Kidney (tissue), 14 donors: ENCODE data around the gene BCKDHB. TPM values are rescaled to one million over a fixed set of nuclear protein-coding genes. Genes with fewer than 3 reads are reported as not detected.

ENCODE experiments used
- DNase-seq, 5 donors: peaks; one replicate each; pipeline ENCODE4 v3.0.0-alpha.2; 2013 to 2020
- FAIRE-seq: peaks from 2 replicates; lab custom pipeline; 2012; peaks lifted over from hg19 to GRCh38; lab: Jason Lieb, UNC
- H3K27ac ChIP-seq, 2 donors: one replicate each; pipeline ENCODE4 v1.7.0; 2013; ENCODE audit warnings: low read depth in 2 of 2, low read length in 2 of 2, inconsistent platforms in 1 of 2
- H3K27me3 ChIP-seq: one replicate; pipeline ENCODE4 v1.7.1; 2013; ENCODE audit warnings: low read length, inconsistent platforms; ENCODE audit not compliant: control insufficient read depth, insufficient read depth
- H3K36me3 ChIP-seq, 3 donors: one replicate each; pipeline versions ENCODE4 v1.7.0 to v1.7.1; 2013; ENCODE audit warnings: low read length in 3 of 3, control low read depth in 1 of 3, inconsistent platforms in 1 of 3; ENCODE audit not compliant: insufficient read depth in 3 of 3, control insufficient read depth in 2 of 3
- H3K4me1 ChIP-seq, 3 donors: one replicate each; pipeline versions ENCODE4 v1.7.0 to v1.7.1; 2013; ENCODE audit warnings: low read length in 3 of 3, inconsistent platforms in 1 of 3, low read depth in 1 of 3; ENCODE audit not compliant: control insufficient read depth in 2 of 3, insufficient read depth in 2 of 3
- H3K4me3 ChIP-seq, 3 donors: one replicate each; pipeline versions ENCODE4 v1.7.0 to v1.8.1; 2013; ENCODE audit warnings: low read length in 3 of 3, control low read depth in 1 of 3, inconsistent platforms in 1 of 3
- H3K9ac ChIP-seq, 3 donors: one replicate each; pipeline versions ENCODE4 v1.7.0 to v1.7.1; 2013; ENCODE audit warnings: low read length in 3 of 3, control low read depth in 1 of 3, inconsistent platforms in 1 of 3
- H3K9me3 ChIP-seq, 3 donors: one replicate each; pipeline versions ENCODE4 v1.7.0 to v1.7.1; 2013; ENCODE audit warnings: low read length in 3 of 3, control low read depth in 1 of 3, inconsistent platforms in 1 of 3; ENCODE audit not compliant: control insufficient read depth in 2 of 3, insufficient read depth in 1 of 3
- intact Hi-C: fragments of 100-400 bp; cut with DNase I; formaldehyde crosslinking; loops from one replicate; pipeline ENCODE4 v1.11.1; 2022
- polyA plus RNA-seq: library from polyadenylated mRNA; stranded (reverse); fragments of 350-450 nt; fragmentation: Illumina TruSeq; extraction: RNeasy Lipid Tissue Mini Kit (QIAGEN cat#74804); gene quantifications from one replicate; pipeline ENCODE4 v1.2.3, GENCODE V29; 2014; ENCODE audit warnings: low read depth, low replicate concordance; ENCODE audit not compliant: insufficient read depth
- total RNA-seq: library from RNA; stranded (reverse); fragmentation: NEBNext Ultra II Directional; extraction: Animal tissue kit (Norgen Biotek cat#: 25700); gene quantifications from one replicate; pipeline ENCODE4 v1.2.1, GENCODE V29; 2021
- TF ChIP-seq, protein P1 (sequence below): IDR thresholded peaks from 3 replicates; pipeline ENCODE4 v1.5.1; 2012; ENCODE audit warnings: mild to moderate bottlenecking, moderate library complexity, borderline replicate concordance; ENCODE audit not compliant: insufficient read depth; ENCODE audit errors: extremely low read depth
- donor health status: control.
- donor health status: control.
- donor health status: control.
- donor health status: control.
- donor health status: control.
- donor health status: DM: yes; HTN: yes; CAD: no.
- donor health status: Normal renal cell carcinoma (clear cell type).

Gene BCKDHB
- total and polyA plus RNA-seq, 2 donors from 2014 or later, result 21.0 to 22.8 TPM

DNA sequence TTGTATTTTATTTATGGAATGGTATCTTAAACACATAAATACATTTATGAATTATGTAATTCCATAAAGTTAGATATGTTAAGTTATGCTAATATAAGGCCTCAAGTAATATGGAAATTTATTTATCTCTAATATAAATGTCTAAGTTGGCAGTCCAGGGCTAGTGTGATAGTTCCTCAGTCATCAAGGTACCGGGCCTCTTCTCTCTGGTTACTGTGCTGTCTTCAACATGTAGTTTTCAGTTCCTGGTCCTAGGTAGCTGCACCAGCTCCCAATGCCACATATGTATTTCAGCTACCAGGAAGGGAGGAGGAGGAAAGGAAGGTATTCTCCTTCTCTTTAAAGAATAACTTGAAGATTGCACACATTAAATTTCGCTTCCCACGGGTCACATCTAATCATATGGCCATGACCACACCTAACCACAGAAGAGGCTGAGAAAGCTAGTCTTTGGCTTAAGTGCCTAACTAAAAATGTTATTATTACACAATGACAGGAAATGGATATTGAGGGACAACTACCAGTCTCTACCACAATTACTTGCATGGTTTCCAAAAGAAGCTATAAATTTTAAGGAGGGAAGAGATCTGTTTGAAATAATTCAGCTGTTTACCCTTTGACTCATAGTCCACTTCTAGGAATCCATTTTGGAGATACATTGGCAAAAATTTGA, 68.6 kb downstream of the BCKDHB start:
- intact Hi-C loops, result no loop called here
- no peak for DNase-seq
- TF ChIP-seq, protein P1, sequence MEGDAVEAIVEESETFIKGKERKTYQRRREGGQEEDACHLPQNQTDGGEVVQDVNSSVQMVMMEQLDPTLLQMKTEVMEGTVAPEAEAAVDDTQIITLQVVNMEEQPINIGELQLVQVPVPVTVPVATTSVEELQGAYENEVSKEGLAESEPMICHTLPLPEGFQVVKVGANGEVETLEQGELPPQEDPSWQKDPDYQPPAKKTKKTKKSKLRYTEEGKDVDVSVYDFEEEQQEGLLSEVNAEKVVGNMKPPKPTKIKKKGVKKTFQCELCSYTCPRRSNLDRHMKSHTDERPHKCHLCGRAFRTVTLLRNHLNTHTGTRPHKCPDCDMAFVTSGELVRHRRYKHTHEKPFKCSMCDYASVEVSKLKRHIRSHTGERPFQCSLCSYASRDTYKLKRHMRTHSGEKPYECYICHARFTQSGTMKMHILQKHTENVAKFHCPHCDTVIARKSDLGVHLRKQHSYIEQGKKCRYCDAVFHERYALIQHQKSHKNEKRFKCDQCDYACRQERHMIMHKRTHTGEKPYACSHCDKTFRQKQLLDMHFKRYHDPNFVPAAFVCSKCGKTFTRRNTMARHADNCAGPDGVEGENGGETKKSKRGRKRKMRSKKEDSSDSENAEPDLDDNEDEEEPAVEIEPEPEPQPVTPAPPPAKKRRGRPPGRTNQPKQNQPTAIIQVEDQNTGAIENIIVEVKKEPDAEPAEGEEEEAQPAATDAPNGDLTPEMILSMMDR, result no peak
- no peaks in the 10 kb centered on the region for H3K27me3 ChIP-seq
- no peaks in the 10 kb centered on the region for H3K9me3 ChIP-seq
- no peaks in the 10 kb centered on the region for H3K4me1 ChIP-seq
- no peak overlapping the region for H3K9ac ChIP-seq
- H3K4me3 ChIP-seq, result no peak overlapping the region
- FAIRE-seq, result no peak
- H3K27ac ChIP-seq, result no peak overlapping the region
- peaks cover 0 to 2% (median 0%) of the 10 kb centered on the region in 3 donors for H3K36me3 ChIP-seq

DNA sequence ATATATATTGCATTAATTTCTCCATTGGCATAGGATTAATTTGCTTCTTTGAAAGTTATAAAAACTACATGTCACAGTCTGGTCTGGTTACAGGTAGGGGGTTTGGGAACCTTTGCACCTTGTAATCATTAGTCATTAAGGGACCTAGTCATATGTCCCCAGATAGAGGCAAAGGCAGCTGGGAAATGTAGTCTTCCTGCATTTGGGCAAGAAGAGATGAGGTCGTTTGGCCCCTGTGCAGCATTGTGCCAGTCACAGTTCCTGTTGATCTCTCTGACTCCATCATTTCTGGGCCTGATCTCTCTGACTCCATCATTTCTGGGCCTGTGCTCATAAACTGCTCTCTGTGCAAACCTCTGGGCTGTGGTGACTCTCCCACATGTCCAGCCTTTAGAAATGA, 73.2 kb downstream of the BCKDHB start:
- intact Hi-C loops, result no loop called here
- Histone ChIP-seq H3K27ac (no peak overlapping the region), H3K4me1 (no peaks in the 10 kb centered on the region), H3K36me3 (no peaks in the 10 kb centered on the region), H3K9me3 (no peaks in the 10 kb centered on the region), H3K9ac (no peak overlapping the region), H3K4me3 (no peak overlapping the region), H3K27me3 (no peaks in the 10 kb centered on the region)
- TF ChIP-seq, protein P1, result no peak
- no peak for DNase-seq
- no peak for FAIRE-seq

DNA sequence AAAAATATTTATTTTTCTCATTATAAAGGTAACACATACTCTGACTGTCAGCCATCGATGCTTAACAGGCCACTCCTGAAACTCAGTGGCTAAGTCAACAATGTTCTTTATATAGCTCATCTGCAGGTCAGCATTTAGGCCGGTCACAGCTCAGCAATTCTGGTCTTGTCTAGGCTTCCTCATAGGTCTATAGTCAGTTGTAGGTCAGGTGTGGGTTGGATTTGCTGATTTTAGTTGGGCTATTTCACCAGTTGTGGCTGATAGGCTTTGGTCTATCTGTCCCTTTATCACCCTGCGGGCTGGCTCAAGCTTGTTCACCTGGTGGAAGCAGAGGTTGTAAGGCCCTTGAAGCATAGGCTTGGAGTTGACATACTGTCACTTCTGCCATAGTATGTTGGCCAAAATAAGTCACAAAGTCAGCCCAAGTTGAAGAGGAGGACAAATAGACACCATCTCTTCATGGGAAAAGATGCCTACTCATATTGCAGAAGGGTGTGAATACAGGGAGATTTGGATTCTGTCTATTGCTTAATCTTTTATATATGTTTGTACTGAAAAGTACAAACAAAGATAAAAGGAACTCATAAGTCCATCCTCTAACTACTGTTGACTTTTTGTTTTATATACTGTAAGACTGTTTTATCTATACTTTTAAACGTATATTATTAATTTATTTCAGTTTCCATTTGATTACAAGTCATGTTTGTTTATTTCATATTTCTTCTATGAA, 75.0 kb downstream of the BCKDHB start:
- Histone ChIP-seq H3K4me1 (no peaks in the 10 kb centered on the region), H3K9me3 (no peaks in the 10 kb centered on the region), H3K27me3 (no peaks in the 10 kb centered on the region), H3K4me3 (no peak overlapping the region), H3K36me3 (no peaks in the 10 kb centered on the region), H3K9ac (no peak overlapping the region), H3K27ac (no peak overlapping the region)
- DNase-seq (no peak), FAIRE-seq (no peak)
- intact Hi-C loops, result no loop called here
- TF ChIP-seq, protein P1, result no peak
